ENCODE data around the gene ABLIM1. TPM values are rescaled to one million over a fixed set of nuclear protein-coding genes. Genes with fewer than 3 reads are reported as not detected.

ABLIM1 gene
- total RNA-seq, 1 donor from 2014 or later: 30.2 TPM

GRCh38 chr10:114668375-114669080 is 10.5 kb upstream of the ABLIM1 start:
- DNase-seq (ENCODE audit: low read depth): no peak
- no peak for TF ChIP-seq CTCF (conservative IDR thresholded peaks at IDR 0.05; ENCODE audit: low read depth, low read length)

GRCh38 chr10:114665873-114666272 is 7.8 kb upstream of the ABLIM1 start:
- DNase-seq (ENCODE audit: low read depth): no peak
- TF ChIP-seq CTCF (conservative IDR thresholded peaks at IDR 0.05; ENCODE audit: low read depth, low read length): no peak
- H3K4me3 ChIP-seq (ENCODE audit: low read depth, low read length): no peak overlapping the region

More at GRCh38 chr10:114668375-114669080, 10.5 kb upstream of the ABLIM1 start:
- H3K4me3 ChIP-seq (ENCODE audit: low read depth, low read length): no peak overlapping the region

GRCh38 chr10:114665406-114665805 is 7.3 kb upstream of the ABLIM1 start:
- no peak for DNase-seq (ENCODE audit: low read depth)
- H3K4me3 ChIP-seq (ENCODE audit: low read depth, low read length): no peak overlapping the region
- TF ChIP-seq CTCF (conservative IDR thresholded peaks at IDR 0.05; ENCODE audit: low read depth, low read length): no peak

- no peak for DNase-seq (ENCODE audit: low read depth)
- TF ChIP-seq CTCF (conservative IDR thresholded peaks at IDR 0.05; ENCODE audit: low read depth, low read length): no peak
- no peak overlapping the region for H3K4me3 ChIP-seq (ENCODE audit: low read depth, low read length)
Observed at GRCh38 chr10:114664127-114664526, 6.1 kb upstream of the ABLIM1 start.

- H3K4me3 ChIP-seq (ENCODE audit: low read depth, low read length): no peak overlapping the region
- DNase-seq (ENCODE audit: low read depth): no peak
- TF ChIP-seq CTCF (conservative IDR thresholded peaks at IDR 0.05; ENCODE audit: low read depth, low read length): no peak
Observed at GRCh38 chr10:114663626-114664025, 5.6 kb upstream of the ABLIM1 start.

GRCh38 chr10:114662646-114663217 is 4.7 kb upstream of the ABLIM1 start:
- TF ChIP-seq CTCF (conservative IDR thresholded peaks at IDR 0.05; ENCODE audit: low read depth, low read length): no peak
- no peak overlapping the region for H3K4me3 ChIP-seq (ENCODE audit: low read depth, low read length)
- no peak for DNase-seq (ENCODE audit: low read depth)
